WTC11 (cell line): Measurements from ENCODE around the gene TREM2.

Experiments
- CREB1 ChIP-seq: sonication (generic); formaldehyde crosslinking; IDR thresholded peaks from 2 replicates; pipeline ENCODE4 v1.8.0; 2023; ENCODE audit warnings: mild to moderate bottlenecking, missing genetic modification reagents
- CTCF ChIP-seq: fragments of 200-600 bp; IDR thresholded peaks from 2 replicates; pipeline ENCODE4 v1.8.0; 2022; ENCODE audit warnings: antibody characterized with exemption
- EMX1 ChIP-seq: fragments of 250-450 bp; sonication (Bioruptor Pico); IDR thresholded peaks from 2 replicates; pipeline ENCODE4 v1.8.0; 2021; ENCODE audit warnings: mild to moderate bottlenecking
- GRHL2 ChIP-seq: fragments of 250-450 bp; sonication (Bioruptor Pico); IDR thresholded peaks from 2 replicates; pipeline ENCODE4 v1.8.0; 2022; ENCODE audit warnings: mild to moderate bottlenecking, moderate library complexity; ENCODE audit not compliant: insufficient replicate concordance, severe bottlenecking
- JUN ChIP-seq: sonication (generic); formaldehyde crosslinking; IDR thresholded peaks from 2 replicates; pipeline ENCODE4 v1.8.0; 2023; ENCODE audit warnings: mild to moderate bottlenecking, missing genetic modification reagents
- SMAD3 ChIP-seq: sonication (generic); formaldehyde crosslinking; IDR thresholded peaks from 2 replicates; pipeline ENCODE4 v1.8.0; 2022; ENCODE audit warnings: missing genetic modification reagents, mild to moderate bottlenecking, borderline replicate concordance
- TCF7 ChIP-seq: sonication (generic); formaldehyde crosslinking; IDR thresholded peaks from 2 replicates; pipeline ENCODE4 v1.8.0; 2022; ENCODE audit warnings: mild to moderate bottlenecking, low read depth, missing genetic modification reagents, moderate library complexity

- no peak for TF ChIP-seq GRHL2 (CRISPR knock-in tag)
- TF ChIP-seq CTCF = no peak
- TF ChIP-seq SMAD3 (CRISPR knock-in tag) = no peak
- no peak for TF ChIP-seq TCF7 (CRISPR knock-in tag)
- no peak for TF ChIP-seq EMX1
- no peak for TF ChIP-seq CREB1 (CRISPR knock-in tag)
- TF ChIP-seq JUN = no peak
These were observed 23.2 kb upstream of the TREM2 start for GRCh38 chr6:41186031-41186562.
